ENCODE data around the gene CERS6. TPM values are rescaled to one million over a fixed set of nuclear protein-coding genes. Genes with fewer than 3 reads are reported as not detected.

Gene CERS6
- total and polyA plus RNA-seq, 10 of the 15 experiments (the other 5 are each of a cell fraction or from before 2014, with no cell fraction given), result 1.3 to 20.4 (median 14.1) TPM

GRCh38 chr2:168781191-168781817 lies 325.2 kb downstream of the CERS6 start:
- no peak overlapping the region for H2AFZ ChIP-seq (ENCODE audit: control insufficient read depth, low read depth, low read length)
- POLR2A ChIA-PET, result no interaction called here
- H3K4me3 ChIP-seq, result no peak overlapping the region
- RAD21 ChIA-PET (ENCODE audit: unreplicated experiment), result no interaction called here
- H3K9ac ChIP-seq (ENCODE audit: control insufficient read depth, insufficient read depth, low read length), result no peak overlapping the region
- H4K20me1 ChIP-seq (ENCODE audit: control insufficient read depth, insufficient read depth), result no peaks in the 10 kb centered on the region
- SMC1A ChIA-PET (ENCODE audit: uncharacterized antibody, unreplicated experiment), result no interaction called here
- no peaks in the 10 kb centered on the region for H3K4me1 ChIP-seq (ENCODE audit: control insufficient read depth, insufficient read depth, low read length)
- in situ Hi-C loops (cut with MboI) (no loop called here), intact Hi-C loops (cut with micrococcal nuclease; ENCODE audit: unreplicated experiment) (no loop called here)
- TF ChIP-seq MEF2B (IDR thresholded peaks at IDR 0.05; ENCODE audit: partially characterized antibody, poor library complexity, severe bottlenecking), result no peak
- no peak for TF ChIP-seq BRCA1 (IDR thresholded peaks at IDR 0.05; ENCODE audit: low read depth, low read length)
- no peak for TF ChIP-seq KAT2A (conservative IDR thresholded peaks at IDR 0.05; ENCODE audit: control insufficient read depth, low read depth, low read length)
- no peak for TF ChIP-seq CUX1 (IDR thresholded peaks at IDR 0.05; ENCODE audit: insufficient replicate concordance, low read depth, low read length)
- no peak for TF ChIP-seq DPF2 (IDR thresholded peaks at IDR 0.05)
- TF ChIP-seq IKZF2 (IDR thresholded peaks at IDR 0.05), result no peak
- no peak for TF ChIP-seq HDGF (IDR thresholded peaks at IDR 0.05)
- TF ChIP-seq TCF7 (IDR thresholded peaks at IDR 0.05; ENCODE audit: borderline replicate concordance), result no peak
- TF ChIP-seq IKZF1 (conservative IDR thresholded peaks at IDR 0.05), result no peak
- TF ChIP-seq EGR1 (IDR thresholded peaks at IDR 0.05; ENCODE audit: borderline replicate concordance in 1 of 2, low read depth in 2 of 2, low read length in 2 of 2), result no peak
- TF ChIP-seq, protein P1, sequence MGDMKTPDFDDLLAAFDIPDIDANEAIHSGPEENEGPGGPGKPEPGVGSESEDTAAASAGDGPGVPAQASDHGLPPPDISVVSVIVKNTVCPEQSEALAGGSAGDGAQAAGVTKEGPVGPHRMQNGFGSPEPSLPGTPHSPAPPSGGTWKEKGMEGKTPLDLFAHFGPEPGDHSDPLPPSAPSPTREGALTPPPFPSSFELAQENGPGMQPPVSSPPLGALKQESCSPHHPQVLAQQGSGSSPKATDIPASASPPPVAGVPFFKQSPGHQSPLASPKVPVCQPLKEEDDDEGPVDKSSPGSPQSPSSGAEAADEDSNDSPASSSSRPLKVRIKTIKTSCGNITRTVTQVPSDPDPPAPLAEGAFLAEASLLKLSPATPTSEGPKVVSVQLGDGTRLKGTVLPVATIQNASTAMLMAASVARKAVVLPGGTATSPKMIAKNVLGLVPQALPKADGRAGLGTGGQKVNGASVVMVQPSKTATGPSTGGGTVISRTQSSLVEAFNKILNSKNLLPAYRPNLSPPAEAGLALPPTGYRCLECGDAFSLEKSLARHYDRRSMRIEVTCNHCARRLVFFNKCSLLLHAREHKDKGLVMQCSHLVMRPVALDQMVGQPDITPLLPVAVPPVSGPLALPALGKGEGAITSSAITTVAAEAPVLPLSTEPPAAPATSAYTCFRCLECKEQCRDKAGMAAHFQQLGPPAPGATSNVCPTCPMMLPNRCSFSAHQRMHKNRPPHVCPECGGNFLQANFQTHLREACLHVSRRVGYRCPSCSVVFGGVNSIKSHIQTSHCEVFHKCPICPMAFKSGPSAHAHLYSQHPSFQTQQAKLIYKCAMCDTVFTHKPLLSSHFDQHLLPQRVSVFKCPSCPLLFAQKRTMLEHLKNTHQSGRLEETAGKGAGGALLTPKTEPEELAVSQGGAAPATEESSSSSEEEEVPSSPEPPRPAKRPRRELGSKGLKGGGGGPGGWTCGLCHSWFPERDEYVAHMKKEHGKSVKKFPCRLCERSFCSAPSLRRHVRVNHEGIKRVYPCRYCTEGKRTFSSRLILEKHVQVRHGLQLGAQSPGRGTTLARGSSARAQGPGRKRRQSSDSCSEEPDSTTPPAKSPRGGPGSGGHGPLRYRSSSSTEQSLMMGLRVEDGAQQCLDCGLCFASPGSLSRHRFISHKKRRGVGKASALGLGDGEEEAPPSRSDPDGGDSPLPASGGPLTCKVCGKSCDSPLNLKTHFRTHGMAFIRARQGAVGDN (IDR thresholded peaks at IDR 0.05), result no peak
- TF ChIP-seq MYC (IDR thresholded peaks at IDR 0.05; ENCODE audit: insufficient read depth, insufficient read length, insufficient replicate concordance, low read length, severe bottlenecking), result no peak
- TF ChIP-seq, protein P2, sequence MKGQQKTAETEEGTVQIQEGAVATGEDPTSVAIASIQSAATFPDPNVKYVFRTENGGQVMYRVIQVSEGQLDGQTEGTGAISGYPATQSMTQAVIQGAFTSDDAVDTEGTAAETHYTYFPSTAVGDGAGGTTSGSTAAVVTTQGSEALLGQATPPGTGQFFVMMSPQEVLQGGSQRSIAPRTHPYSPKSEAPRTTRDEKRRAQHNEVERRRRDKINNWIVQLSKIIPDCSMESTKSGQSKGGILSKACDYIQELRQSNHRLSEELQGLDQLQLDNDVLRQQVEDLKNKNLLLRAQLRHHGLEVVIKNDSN (IDR thresholded peaks at IDR 0.05; ENCODE audit: borderline replicate concordance, extremely low read length, insufficient read depth, low read depth, low read length), result no peak
- H3K27ac ChIP-seq (ENCODE audit: control insufficient read depth, insufficient read depth), result no peak overlapping the region
- H3K79me2 ChIP-seq (ENCODE audit: control insufficient read depth, insufficient read depth, low read length), result no peaks in the 10 kb centered on the region
- no peak for FAIRE-seq
- 92% methylated on average over 2 of the region's 2 CpGs for WGBS (ENCODE audit: insufficient coverage, insufficient replicate concordance, low lambda C conversion rate, missing lambda C conversion rate)
- H3K9me3 ChIP-seq (replicated peaks; ENCODE audit: control insufficient read depth, insufficient read depth, low read length), result no peaks in the 10 kb centered on the region
- BruUV-seq (replicated peaks), result no TSS peak
- no peaks in the 10 kb centered on the region for H3K27me3 ChIP-seq (replicated peaks in 1 of 2; ENCODE audit: control insufficient read depth in 2 of 2, insufficient read depth in 2 of 2, low read length in 1 of 2)
- H3K4me2 ChIP-seq (ENCODE audit: control insufficient read depth, insufficient read depth), result no peak overlapping the region
- ATAC-seq, result no peak
- CTCF ChIA-PET, result interaction anchor here (0.9 kb wide), 1 partner anchor 140 kb away, joined by 3 read pairs; no protein-coding TSS in a partner anchor
- DNase-seq (ENCODE audit: low read depth, low spot score), result no peak
- no peaks in the 10 kb centered on the region for H3K36me3 ChIP-seq (ENCODE audit: control insufficient read depth in 2 of 2, insufficient read depth in 2 of 2, low read length in 1 of 2)

Data from GM12878 (cell line).